Stimulated activated CD4-positive, alpha-beta T cell treated with anti-CD3 and anti-CD28 coated beads, Interleukin-1b, Interleukin-23, amount 100 ng/mL, for 1 hour (primary cell): ENCODE results near the gene CDH22.

Experiments used
- DNase-seq, 2 donors: peaks; one replicate each; pipeline ENCODE4 v3.0.0-alpha.2; 2020; ENCODE audit warnings: low read depth in 2 of 2

CDH22 gene

GRCh38 chr20:46172961-46173536, 135.2 kb downstream of the CDH22 start:
- DNase-seq, result no peak

- DNase-seq, result no peak
Observed at GRCh38 chr20:46172455-46172854, 135.8 kb downstream of the CDH22 start.

GRCh38 chr20:46171909-46172308, 136.4 kb downstream of the CDH22 start:
- no peak for DNase-seq

GRCh38 chr20:46171476-46171875, 136.8 kb downstream of the CDH22 start:
- no peak for DNase-seq

GRCh38 chr20:46169245-46170171, 138.8 kb downstream of the CDH22 start:
- no peak for DNase-seq

GRCh38 chr20:46168438-46168837, 139.9 kb downstream of the CDH22 start:
- DNase-seq, result no peak

- DNase-seq, result no peak
Observed at GRCh38 chr20:46167080-46167479, 141.2 kb downstream of the CDH22 start.

GRCh38 chr20:46164254-46164653, 144.0 kb downstream of the CDH22 start:
- DNase-seq, result no peak

- DNase-seq, result no peak
Observed at GRCh38 chr20:46161921-46162320, 146.4 kb downstream of the CDH22 start.

- no peak for DNase-seq
Observed at GRCh38 chr20:46160661-46161060, 147.6 kb downstream of the CDH22 start.

GRCh38 chr20:46159101-46159897, 149.0 kb downstream of the CDH22 start:
- no peak for DNase-seq

GRCh38 chr20:46158476-46158987, 149.8 kb downstream of the CDH22 start:
- no peak for DNase-seq

- no peak for DNase-seq
Observed at GRCh38 chr20:46157625-46158024, 150.7 kb downstream of the CDH22 start.

- DNase-seq, result no peak
Observed at GRCh38 chr20:46157076-46157592, 151.2 kb downstream of the CDH22 start.

GRCh38 chr20:46156065-46156464, 152.2 kb downstream of the CDH22 start:
- no peak for DNase-seq

- no peak for DNase-seq
Observed at GRCh38 chr20:46154796-46155195, 153.5 kb downstream of the CDH22 start.

- no peak for DNase-seq
Observed at GRCh38 chr20:46154305-46154704, 154.0 kb downstream of the CDH22 start.

- DNase-seq, result no peak
Observed at GRCh38 chr20:46152824-46153586, 155.3 kb downstream of the CDH22 start.

- DNase-seq, result no peak
Observed at GRCh38 chr20:46151936-46152335, 156.4 kb downstream of the CDH22 start.

- DNase-seq, result no peak
Observed at GRCh38 chr20:46150943-46151342, 157.4 kb downstream of the CDH22 start.
